Activated gamma-delta T cell (primary cell): ENCODE results near the gene UGT8.

Source experiments
- DNase-seq: peaks from one replicate; lab custom pipeline; 2025; lab: John Stamatoyannopoulos, UW

Gene UGT8

GRCh38 chr4:114690571-114690970 lies 92.0 kb downstream of the UGT8 start:
- no peak for DNase-seq

GRCh38 chr4:114691865-114692264 lies 93.3 kb downstream of the UGT8 start:
- no peak for DNase-seq

GRCh38 chr4:114692958-114693357 lies 94.4 kb downstream of the UGT8 start:
- no peak for DNase-seq

GRCh38 chr4:114694770-114695169 lies 96.2 kb downstream of the UGT8 start:
- no peak for DNase-seq

GRCh38 chr4:114698231-114698630 lies 99.6 kb downstream of the UGT8 start:
- no peak for DNase-seq

GRCh38 chr4:114701491-114701890 lies 102.9 kb downstream of the UGT8 start:
- DNase-seq, result no peak

- no peak for DNase-seq
Observed at GRCh38 chr4:114717432-114717831, 118.8 kb downstream of the UGT8 start.

- no peak for DNase-seq
Observed at GRCh38 chr4:114725066-114725465, 126.5 kb downstream of the UGT8 start.

GRCh38 chr4:114727461-114727860 lies 128.9 kb downstream of the UGT8 start:
- DNase-seq, result no peak
